ENCODE results near the gene SLC9A1. TPM values are rescaled to one million over a fixed set of nuclear protein-coding genes. Genes with fewer than 3 reads are reported as not detected.

Gene SLC9A1
- total RNA-seq, 1 experiment from 2014 or later = 27.5 TPM

DNA sequence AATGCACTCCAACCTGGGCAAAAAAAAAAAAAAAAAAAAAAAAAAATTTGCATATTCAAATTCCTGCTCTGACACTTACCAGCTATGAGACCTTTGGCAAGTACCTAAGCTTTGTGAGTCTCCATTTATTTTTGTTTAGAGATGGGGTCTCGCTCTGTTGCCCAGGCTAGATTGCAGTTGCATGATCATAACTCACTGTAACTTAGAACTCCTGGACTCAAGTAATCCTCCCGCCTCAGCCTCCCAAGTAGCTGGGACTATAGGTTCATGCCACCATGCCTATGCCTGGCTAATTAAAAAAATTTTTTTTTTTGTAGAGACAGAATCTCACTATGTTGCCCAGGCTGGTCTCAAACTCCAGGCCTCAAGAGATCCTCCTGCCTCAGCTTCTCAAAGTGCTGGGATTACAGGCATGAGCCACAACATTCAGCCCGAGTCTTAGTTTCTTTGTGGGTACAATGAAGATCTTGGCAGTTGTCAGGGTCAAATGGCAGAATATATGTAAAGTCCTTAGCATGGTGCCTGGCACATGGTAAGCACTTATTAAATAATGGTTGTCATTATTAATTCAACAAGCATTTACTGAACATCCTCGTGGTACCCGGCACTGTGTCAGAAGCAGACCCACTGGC is 88.8 kb downstream of the SLC9A1 start:
- Histone ChIP-seq H3F3A (ENCODE audit: insufficient read depth, low read depth) (no peaks in the 10 kb centered on the region), H4K20me1 (ENCODE audit: insufficient read depth) (no peaks in the 10 kb centered on the region), H3K27ac (no peak overlapping the region), H3K27me3 (ENCODE audit: insufficient read depth, low read depth) (no peaks in the 10 kb centered on the region), H2AFZ (no peak overlapping the region), H3K36me3 (ENCODE audit: low read depth) (no peaks in the 10 kb centered on the region), H3K79me2 (ENCODE audit: low read depth) (no peaks in the 10 kb centered on the region), H3K4me1 (replicated peaks; ENCODE audit: insufficient read depth) (no peaks in the 10 kb centered on the region), H3K4me3 (no peak overlapping the region), H3K4me2 (no peak overlapping the region), H3K9me2 (ENCODE audit: insufficient read depth) (no peaks in the 10 kb centered on the region), H3K9me3 (ENCODE audit: insufficient read depth, low read depth) (no peaks in the 10 kb centered on the region)
- no peak for DNase-seq
- CTCF ChIA-PET = interaction anchor here (0.7 kb wide), 1 partner anchor 9 kb away, joined by 28 read pairs; no protein-coding TSS in a partner anchor
- no TSS peak for BruUV-seq (replicated peaks)
- POLR2A ChIA-PET (ENCODE audit: unreplicated experiment) = no interaction called here
- intact Hi-C loops (cut with micrococcal nuclease; ENCODE audit: unreplicated experiment) = no loop called here
- TF ChIP-seq EZH2 (IDR thresholded peaks at IDR 0.05; ENCODE audit: low read depth) = no peak
- TF ChIP-seq, protein P1, sequence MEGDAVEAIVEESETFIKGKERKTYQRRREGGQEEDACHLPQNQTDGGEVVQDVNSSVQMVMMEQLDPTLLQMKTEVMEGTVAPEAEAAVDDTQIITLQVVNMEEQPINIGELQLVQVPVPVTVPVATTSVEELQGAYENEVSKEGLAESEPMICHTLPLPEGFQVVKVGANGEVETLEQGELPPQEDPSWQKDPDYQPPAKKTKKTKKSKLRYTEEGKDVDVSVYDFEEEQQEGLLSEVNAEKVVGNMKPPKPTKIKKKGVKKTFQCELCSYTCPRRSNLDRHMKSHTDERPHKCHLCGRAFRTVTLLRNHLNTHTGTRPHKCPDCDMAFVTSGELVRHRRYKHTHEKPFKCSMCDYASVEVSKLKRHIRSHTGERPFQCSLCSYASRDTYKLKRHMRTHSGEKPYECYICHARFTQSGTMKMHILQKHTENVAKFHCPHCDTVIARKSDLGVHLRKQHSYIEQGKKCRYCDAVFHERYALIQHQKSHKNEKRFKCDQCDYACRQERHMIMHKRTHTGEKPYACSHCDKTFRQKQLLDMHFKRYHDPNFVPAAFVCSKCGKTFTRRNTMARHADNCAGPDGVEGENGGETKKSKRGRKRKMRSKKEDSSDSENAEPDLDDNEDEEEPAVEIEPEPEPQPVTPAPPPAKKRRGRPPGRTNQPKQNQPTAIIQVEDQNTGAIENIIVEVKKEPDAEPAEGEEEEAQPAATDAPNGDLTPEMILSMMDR (conservative IDR thresholded peaks at IDR 0.05) = no peak

DNA sequence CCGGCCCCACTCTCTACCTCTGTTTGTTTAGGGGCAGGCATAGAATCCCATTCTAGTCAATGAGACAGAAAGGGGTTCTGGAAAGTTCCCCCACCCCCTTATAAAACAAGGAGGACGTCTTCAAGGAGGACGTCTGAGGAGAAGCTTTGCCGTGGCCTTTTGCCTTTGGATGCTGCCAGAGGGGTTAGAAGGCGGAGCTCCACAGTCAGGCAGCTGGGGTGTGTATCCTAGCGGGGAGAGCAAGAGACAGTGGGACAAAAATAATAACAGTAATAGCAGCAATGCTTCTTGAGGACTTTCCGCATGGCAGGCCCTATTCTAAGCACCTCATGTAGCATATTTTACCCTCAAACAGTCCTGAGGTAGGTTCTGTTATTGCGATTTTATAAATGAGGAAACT is 94.0 kb downstream of the SLC9A1 start:
- Histone ChIP-seq H3K4me3 (no peak overlapping the region), H3K4me1 (replicated peaks; ENCODE audit: insufficient read depth) (no peaks in the 10 kb centered on the region), H3K27me3 (ENCODE audit: insufficient read depth, low read depth) (no peaks in the 10 kb centered on the region), H3K27ac (no peak overlapping the region), H2AFZ (no peak overlapping the region), H3F3A (ENCODE audit: insufficient read depth, low read depth) (no peaks in the 10 kb centered on the region), H3K9me3 (ENCODE audit: insufficient read depth, low read depth) (no peaks in the 10 kb centered on the region), H4K20me1 (ENCODE audit: insufficient read depth) (no peaks in the 10 kb centered on the region), H3K9me2 (ENCODE audit: insufficient read depth) (no peaks in the 10 kb centered on the region), H3K36me3 (ENCODE audit: low read depth) (no peaks in the 10 kb centered on the region), H3K79me2 (ENCODE audit: low read depth) (no peaks in the 10 kb centered on the region), H3K4me2 (no peak overlapping the region)
- TF ChIP-seq, protein P1 (conservative IDR thresholded peaks at IDR 0.05) = no peak
- no peak for TF ChIP-seq EZH2 (IDR thresholded peaks at IDR 0.05; ENCODE audit: low read depth)
- CTCF ChIA-PET = interaction anchor here (0.6 to 1.1 kb wide), 3 partner anchors 11 to 234 kb away, joined by 3 to 23 read pairs (median 3); no protein-coding TSS in a partner anchor
- no TSS peak for BruUV-seq (replicated peaks)
- no peak for DNase-seq
- POLR2A ChIA-PET (ENCODE audit: unreplicated experiment) = no interaction called here
- intact Hi-C loops (cut with micrococcal nuclease; ENCODE audit: unreplicated experiment) = no loop called here

DNA sequence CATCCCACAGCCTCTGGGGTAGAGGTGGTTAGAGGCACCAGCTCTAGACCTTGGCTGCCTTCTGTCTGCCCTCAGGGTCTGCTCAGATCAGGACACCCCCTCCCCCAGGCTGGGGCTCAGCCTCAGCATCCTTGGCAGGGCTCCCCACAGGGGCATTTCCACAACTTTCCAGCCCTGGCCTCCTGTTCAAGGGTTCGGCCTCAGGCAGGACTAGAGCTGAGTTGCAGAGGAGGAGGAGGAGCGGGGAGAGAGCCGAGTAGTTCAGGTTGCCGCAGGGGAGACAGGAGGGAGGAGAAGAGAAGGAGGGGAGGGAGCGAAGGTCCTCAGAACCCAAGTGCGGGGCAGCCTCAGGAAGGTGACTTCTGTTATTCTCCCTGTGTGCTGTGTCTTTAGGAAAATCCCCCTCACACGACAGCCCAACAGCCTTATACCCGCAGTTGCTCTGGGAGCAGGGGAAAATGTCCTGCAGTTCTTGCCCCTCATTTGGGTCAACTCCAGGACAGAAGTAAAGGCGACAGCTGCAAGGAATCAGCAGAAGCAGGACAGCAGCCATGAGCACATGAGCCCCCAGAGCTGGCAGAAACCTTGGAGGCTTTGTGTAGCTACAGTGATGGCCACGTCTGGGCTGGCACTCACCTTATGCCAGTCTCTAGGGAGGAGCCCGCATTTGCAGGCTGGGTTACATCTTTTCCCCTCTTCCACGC is 95.8 kb downstream of the SLC9A1 start:
- ChIA-PET POLR2A (ENCODE audit: unreplicated experiment) (interaction anchor here (0.5 kb wide), 1 partner anchor 103 kb away, joined by 13 read pairs; no protein-coding TSS in a partner anchor), CTCF (interaction anchor here (0.7 kb wide), 1 partner anchor 287 kb away, joined by 17 read pairs; no protein-coding TSS in a partner anchor)
- BruUV-seq (replicated peaks) = no TSS peak
- H3K9me2 ChIP-seq (ENCODE audit: insufficient read depth) = no peaks in the 10 kb centered on the region
- intact Hi-C loops (cut with micrococcal nuclease; ENCODE audit: unreplicated experiment) = no loop called here
- H3K27me3 ChIP-seq (ENCODE audit: insufficient read depth, low read depth) = no peaks in the 10 kb centered on the region
- H3K4me3 ChIP-seq = no peak overlapping the region
- no peaks in the 10 kb centered on the region for H3K4me1 ChIP-seq (replicated peaks; ENCODE audit: insufficient read depth)
- no peaks in the 10 kb centered on the region for H3F3A ChIP-seq (ENCODE audit: insufficient read depth, low read depth)
- H3K36me3 ChIP-seq (ENCODE audit: low read depth) = no peaks in the 10 kb centered on the region
- no peak overlapping the region for H3K27ac ChIP-seq
- no peaks in the 10 kb centered on the region for H3K9me3 ChIP-seq (ENCODE audit: insufficient read depth, low read depth)
- H2AFZ ChIP-seq = no peak overlapping the region
- no peak for DNase-seq
- H4K20me1 ChIP-seq (ENCODE audit: insufficient read depth) = no peaks in the 10 kb centered on the region
- H3K4me2 ChIP-seq = no peak overlapping the region
- no peaks in the 10 kb centered on the region for H3K79me2 ChIP-seq (ENCODE audit: low read depth)
- TF ChIP-seq EZH2 (IDR thresholded peaks at IDR 0.05; ENCODE audit: low read depth) = no peak
- TF ChIP-seq, protein P1 (conservative IDR thresholded peaks at IDR 0.05) = no peak
